ENCODE results near the gene PEX14.

- TF ChIP-seq POLR2AphosphoS5 (IDR thresholded peaks at IDR 0.05) (no peak), CTCF (IDR thresholded peaks at IDR 0.05) (no peak), POLR2A (IDR thresholded peaks at IDR 0.05) (no peak)
Observed at GRCh38 chr1:10632691-10633090, 157.9 kb downstream of the PEX14 start.

All from breast epithelium (tissue), 3 donors.